HEK293 (cell line): ENCODE results near the gene TAGLN2.

Source experiments
- CTCF ChIA-PET: fragments of 350-600 bp; formaldehyde crosslinking; extraction: SDS; loops from one replicate; lab custom pipeline; 2021; ENCODE audit warnings: antibody characterized with exemption; lab: Yijun Ruan, JAX
- POLR2A ChIA-PET: fragments of 300-600 bp; formaldehyde crosslinking; extraction: SDS; loops from one replicate; lab custom pipeline; 2020; ENCODE audit warnings: antibody characterized with exemption, inconsistent platforms; lab: Yijun Ruan, JAX
- H3K27ac ChIP-seq: fragments of 200-500 bp; sonication (Bioruptor generic); 2 replicates; pipeline ENCODE4 v1.5.1; 2014; ENCODE audit warnings: low read depth, low read length, control low read depth, inconsistent platforms; ENCODE audit errors: extremely low read depth
- H3K36me3 ChIP-seq, 2 experiments: fragments of 200-500 bp in 1 of 2; sonication (Bioruptor generic) in 1 of 2; 1 replicate in 1 of 2; 2 replicates in 1 of 2; pipeline ENCODE4 v1.5.1; 2014 to 2017; ENCODE audit warnings: inconsistent platforms in 2 of 2, low read length in 2 of 2; ENCODE audit not compliant: control insufficient read depth in 2 of 2, insufficient read depth in 1 of 2
- H3K4me1 ChIP-seq: fragments of 200-500 bp; sonication (Bioruptor generic); 2 replicates; pipeline ENCODE4 v1.5.1; 2014; ENCODE audit warnings: mild to moderate bottlenecking, low read length, inconsistent platforms; ENCODE audit not compliant: control insufficient read depth, insufficient read depth
- H3K4me3 ChIP-seq: 2 replicates; pipeline ENCODE4 v1.5.1; 2011; ENCODE audit warnings: low read depth, mild to moderate bottlenecking, control low read depth, low read length, moderate library complexity
- H3K9me3 ChIP-seq: fragments of 200-500 bp; sonication (Bioruptor generic); 2 replicates; pipeline ENCODE4 v1.5.1; 2014; ENCODE audit warnings: low read depth, low read length, inconsistent platforms; ENCODE audit not compliant: control insufficient read depth, insufficient read depth
- EGR2 ChIP-seq: fragments of 450-650 bp; formaldehyde crosslinking; IDR thresholded peaks from 2 replicates; pipeline ENCODE4 v1.5.1; 2016; ENCODE audit warnings: low read depth, missing biosample characterization, missing genetic modification characterization
- GLI4 ChIP-seq: fragments of 450-650 bp; formaldehyde crosslinking; IDR thresholded peaks from 2 replicates; pipeline ENCODE4 v1.5.1; 2016; ENCODE audit warnings: missing biosample characterization, missing genetic modification characterization
- IKZF3 ChIP-seq: fragments of 450-650 bp; IDR thresholded peaks from 2 replicates; pipeline ENCODE4 v1.5.0; 2018; ENCODE audit warnings: missing biosample characterization, mild to moderate bottlenecking, missing genetic modification characterization, moderate library complexity
- SCRT1 ChIP-seq: fragments of 450-650 bp; formaldehyde crosslinking; IDR thresholded peaks from 2 replicates; pipeline ENCODE4 v1.5.1; 2016; ENCODE audit warnings: missing biosample characterization, missing genetic modification characterization, borderline replicate concordance
- SCRT2 ChIP-seq: fragments of 450-650 bp; formaldehyde crosslinking; IDR thresholded peaks from 2 replicates; pipeline ENCODE4 v1.5.1; 2016; ENCODE audit warnings: missing biosample characterization, missing genetic modification characterization
- SP3 ChIP-seq: fragments of 450-650 bp; formaldehyde crosslinking; IDR thresholded peaks from 2 replicates; pipeline ENCODE4 v1.5.1; 2016; ENCODE audit warnings: missing biosample characterization, missing genetic modification characterization
- ZFHX2 ChIP-seq: fragments of 450-650 bp; formaldehyde crosslinking; conservative IDR thresholded peaks from 2 replicates; pipeline ENCODE4 v1.5.1; 2016; ENCODE audit warnings: missing biosample characterization, missing genetic modification characterization
- ZIC2 ChIP-seq: fragments of 450-650 bp; formaldehyde crosslinking; IDR thresholded peaks from 2 replicates; pipeline ENCODE4 v1.5.1; 2016; ENCODE audit warnings: missing biosample characterization, missing genetic modification characterization
- ZNF335 ChIP-seq: fragments of 450-650 bp; formaldehyde crosslinking; conservative IDR thresholded peaks from 2 replicates; pipeline ENCODE4 v1.5.1; 2016; ENCODE audit warnings: missing biosample characterization, missing genetic modification characterization
- ZNF37A ChIP-seq: fragments of 450-650 bp; IDR thresholded peaks from 2 replicates; pipeline ENCODE4 v1.5.1; 2018; ENCODE audit warnings: missing biosample characterization, missing genetic modification characterization
- ZNF560 ChIP-seq: fragments of 450-650 bp; formaldehyde crosslinking; IDR thresholded peaks from 2 replicates; pipeline ENCODE4 v1.5.1; 2017; ENCODE audit warnings: missing biosample characterization, missing genetic modification characterization, borderline replicate concordance
- ZNF621 ChIP-seq: fragments of 450-650 bp; formaldehyde crosslinking; IDR thresholded peaks from 2 replicates; pipeline ENCODE4 v1.5.1; 2017; ENCODE audit warnings: missing biosample characterization, missing genetic modification characterization
- ZNF660 ChIP-seq: fragments of 450-650 bp; IDR thresholded peaks from 2 replicates; pipeline ENCODE4 v1.5.1; 2018; ENCODE audit warnings: missing biosample characterization, mild to moderate bottlenecking, missing genetic modification characterization
- ZNF707 ChIP-seq: fragments of 450-650 bp; formaldehyde crosslinking; IDR thresholded peaks from 2 replicates; pipeline ENCODE4 v1.5.1; 2016; ENCODE audit warnings: missing biosample characterization, missing genetic modification characterization
- ZNF76 ChIP-seq: fragments of 450-650 bp; formaldehyde crosslinking; IDR thresholded peaks from 2 replicates; pipeline ENCODE4; 2016; ENCODE audit warnings: low read depth, missing biosample characterization, missing genetic modification characterization, borderline replicate concordance
- ZNF792 ChIP-seq: fragments of 450-650 bp; formaldehyde crosslinking; IDR thresholded peaks from 2 replicates; pipeline ENCODE4 v1.5.1; 2016; ENCODE audit warnings: missing biosample characterization, missing genetic modification characterization
- ZNF837 ChIP-seq: fragments of 450-650 bp; formaldehyde crosslinking; IDR thresholded peaks from 2 replicates; pipeline ENCODE4 v1.5.1; 2016; ENCODE audit warnings: missing biosample characterization, missing genetic modification characterization
- ZSCAN30 ChIP-seq: fragments of 450-650 bp; IDR thresholded peaks from 2 replicates; pipeline ENCODE4 v1.5.1; 2018; ENCODE audit warnings: missing biosample characterization, mild to moderate bottlenecking, missing genetic modification characterization, moderate library complexity
- TF ChIP-seq, protein P1 (sequence below): fragments of 450-650 bp; formaldehyde crosslinking; IDR thresholded peaks from 2 replicates; pipeline ENCODE4 v1.5.1; 2016; ENCODE audit warnings: missing biosample characterization, missing genetic modification characterization, borderline replicate concordance
- TF ChIP-seq, protein P2 (sequence below): fragments of 450-650 bp; formaldehyde crosslinking; IDR thresholded peaks from 2 replicates; pipeline ENCODE4 v1.5.1; 2016; ENCODE audit warnings: missing biosample characterization, missing genetic modification characterization
- TF ChIP-seq, protein P3 (sequence below): fragments of 450-650 bp; formaldehyde crosslinking; IDR thresholded peaks from 2 replicates; pipeline ENCODE4 v1.5.1; 2016; ENCODE audit warnings: missing biosample characterization, missing genetic modification characterization, borderline replicate concordance

TAGLN2 gene

DNA sequence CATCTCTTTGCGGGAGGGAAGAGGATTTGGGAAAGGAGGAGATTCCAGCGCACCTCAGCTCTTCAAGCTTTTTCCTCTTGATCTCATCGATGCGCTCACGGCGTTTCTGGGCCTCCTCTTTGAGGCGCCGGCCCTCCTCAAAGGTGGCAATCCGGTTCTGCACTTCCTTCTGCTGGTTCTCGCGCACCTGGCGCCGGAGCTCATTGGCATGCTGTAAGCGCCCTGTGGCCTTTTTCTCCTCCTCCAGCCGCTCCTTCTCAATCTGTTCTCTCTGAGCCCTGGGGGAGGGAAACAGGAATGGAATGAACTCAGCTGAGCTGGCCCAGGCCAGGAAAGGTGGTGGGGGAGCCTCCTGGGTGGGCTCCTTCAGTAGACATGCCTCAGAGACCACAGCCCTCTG lies 52.4 kb downstream of the TAGLN2 start:
- no peak overlapping the region for H3K4me3 ChIP-seq
- ChIA-PET POLR2A (no interaction called here), CTCF (interaction anchor here (0.5 to 1.4 kb wide), 4 partner anchors 10 to 73 kb away, joined by 3 to 4 read pairs (median 4); no protein-coding TSS in a partner anchor)
- TF ChIP-seq IKZF3 (tag by site-specific recombination), result no peak
- no peaks in the 10 kb centered on the region for H3K9me3 ChIP-seq
- H3K4me1 ChIP-seq, result no peaks in the 10 kb centered on the region
- no peak overlapping the region for H3K27ac ChIP-seq
- no peaks in the 10 kb centered on the region for H3K36me3 ChIP-seq

DNA sequence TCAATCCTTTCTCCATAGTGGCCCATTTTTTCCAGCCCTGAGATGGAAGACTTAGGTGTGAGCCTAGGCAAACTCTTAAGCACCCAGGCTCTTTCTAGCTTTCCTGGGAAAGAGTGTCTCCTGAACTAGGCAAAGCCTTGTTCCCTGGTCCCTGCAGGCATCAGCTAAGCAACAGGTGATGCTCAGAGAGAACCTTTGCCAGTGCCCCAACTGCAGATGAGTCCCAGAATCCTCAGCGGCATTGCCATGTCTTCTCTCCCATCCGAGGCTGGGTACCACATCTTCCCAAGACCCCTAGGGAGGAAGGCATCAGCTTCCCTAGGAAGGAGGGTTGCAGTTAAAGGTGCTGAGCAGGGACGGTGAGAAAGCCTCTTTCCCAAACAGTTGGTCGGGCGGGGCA lies 54.6 kb downstream of the TAGLN2 start:
- TF ChIP-seq SCRT1, result peak; percentile 61; the same call in 1 of the 2 replicates
- TF ChIP-seq ZNF37A (tag by site-specific recombination), result no peak
- peak; percentile 74 for TF ChIP-seq SCRT2
- CTCF ChIA-PET, result interaction anchor here (0.6 kb wide), 1 partner anchor 502 kb away, joined by 3 read pairs; no protein-coding TSS in a partner anchor
- POLR2A ChIA-PET, result no interaction called here
- H3K4me3 ChIP-seq, result no peak overlapping the region
- H3K9me3 ChIP-seq, result no peaks in the 10 kb centered on the region
- H3K27ac ChIP-seq, result no peak overlapping the region
- no peaks in the 10 kb centered on the region for H3K4me1 ChIP-seq
- no peaks in the 10 kb centered on the region for H3K36me3 ChIP-seq

DNA sequence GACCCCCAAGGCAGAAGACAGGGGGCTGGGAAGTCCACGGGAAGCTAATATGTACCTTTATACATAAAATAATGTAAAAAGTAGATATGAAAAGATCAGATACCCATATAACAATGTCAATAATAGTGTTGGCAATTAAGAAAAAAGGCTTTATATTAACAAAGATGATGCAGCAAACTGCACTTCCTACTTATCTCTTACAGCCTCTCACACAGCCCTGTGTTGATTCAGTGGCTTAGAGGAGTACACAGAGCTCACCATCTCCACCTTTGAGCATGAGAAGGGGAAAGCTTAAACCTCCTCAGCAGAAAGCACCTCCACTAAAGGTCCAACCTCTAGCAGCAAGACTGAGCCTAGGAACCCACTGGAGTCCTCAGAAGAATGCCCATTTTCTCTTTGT lies 55.7 kb downstream of the TAGLN2 start:
- TF ChIP-seq ZNF335 (tag by site-specific recombination) (no peak), ZNF707 (tag by site-specific recombination) (no peak), ZNF621 (tag by site-specific recombination) (no peak), ZNF792 (tag by site-specific recombination) (no peak)
- CTCF ChIA-PET, result interaction anchor here (0.7 kb wide), 1 partner anchor 161 kb away, joined by 3 read pairs; no protein-coding TSS in a partner anchor
- H3K4me3 ChIP-seq, result no peak overlapping the region
- H3K27ac ChIP-seq, result no peak overlapping the region
- no peaks in the 10 kb centered on the region for H3K9me3 ChIP-seq
- H3K4me1 ChIP-seq, result no peaks in the 10 kb centered on the region
- no peaks in the 10 kb centered on the region for H3K36me3 ChIP-seq
- POLR2A ChIA-PET, result no interaction called here

DNA sequence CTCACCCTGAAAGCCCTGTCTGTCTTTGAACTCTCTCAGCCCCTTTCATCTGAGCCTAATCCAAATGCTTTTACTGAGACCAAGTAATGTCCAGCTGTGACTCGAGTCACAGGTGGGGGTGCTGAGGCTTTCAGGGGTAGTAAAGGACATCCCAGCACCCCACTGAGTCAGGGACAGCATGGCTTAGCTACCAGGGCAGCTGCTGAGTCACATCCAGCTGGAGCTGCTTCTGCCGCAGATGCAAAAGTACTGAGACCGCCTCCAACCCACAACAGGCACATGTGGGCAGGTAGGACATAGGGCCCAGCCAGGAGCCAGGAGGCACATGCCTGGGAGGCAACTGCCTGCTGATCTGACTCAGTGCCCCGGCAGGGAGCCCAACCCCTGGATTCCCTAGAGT lies 56.1 kb downstream of the TAGLN2 start:
- ChIA-PET POLR2A (no interaction called here), CTCF (interaction anchor here (0.7 kb wide), 2 partner anchors 21 to 162 kb away, joined by 3 read pairs; no protein-coding TSS in a partner anchor)
- Histone ChIP-seq H3K9me3 (no peaks in the 10 kb centered on the region), H3K36me3 (no peaks in the 10 kb centered on the region), H3K4me1 (no peaks in the 10 kb centered on the region), H3K4me3 (no peak overlapping the region), H3K27ac (no peak overlapping the region)
- TF ChIP-seq, protein P1, sequence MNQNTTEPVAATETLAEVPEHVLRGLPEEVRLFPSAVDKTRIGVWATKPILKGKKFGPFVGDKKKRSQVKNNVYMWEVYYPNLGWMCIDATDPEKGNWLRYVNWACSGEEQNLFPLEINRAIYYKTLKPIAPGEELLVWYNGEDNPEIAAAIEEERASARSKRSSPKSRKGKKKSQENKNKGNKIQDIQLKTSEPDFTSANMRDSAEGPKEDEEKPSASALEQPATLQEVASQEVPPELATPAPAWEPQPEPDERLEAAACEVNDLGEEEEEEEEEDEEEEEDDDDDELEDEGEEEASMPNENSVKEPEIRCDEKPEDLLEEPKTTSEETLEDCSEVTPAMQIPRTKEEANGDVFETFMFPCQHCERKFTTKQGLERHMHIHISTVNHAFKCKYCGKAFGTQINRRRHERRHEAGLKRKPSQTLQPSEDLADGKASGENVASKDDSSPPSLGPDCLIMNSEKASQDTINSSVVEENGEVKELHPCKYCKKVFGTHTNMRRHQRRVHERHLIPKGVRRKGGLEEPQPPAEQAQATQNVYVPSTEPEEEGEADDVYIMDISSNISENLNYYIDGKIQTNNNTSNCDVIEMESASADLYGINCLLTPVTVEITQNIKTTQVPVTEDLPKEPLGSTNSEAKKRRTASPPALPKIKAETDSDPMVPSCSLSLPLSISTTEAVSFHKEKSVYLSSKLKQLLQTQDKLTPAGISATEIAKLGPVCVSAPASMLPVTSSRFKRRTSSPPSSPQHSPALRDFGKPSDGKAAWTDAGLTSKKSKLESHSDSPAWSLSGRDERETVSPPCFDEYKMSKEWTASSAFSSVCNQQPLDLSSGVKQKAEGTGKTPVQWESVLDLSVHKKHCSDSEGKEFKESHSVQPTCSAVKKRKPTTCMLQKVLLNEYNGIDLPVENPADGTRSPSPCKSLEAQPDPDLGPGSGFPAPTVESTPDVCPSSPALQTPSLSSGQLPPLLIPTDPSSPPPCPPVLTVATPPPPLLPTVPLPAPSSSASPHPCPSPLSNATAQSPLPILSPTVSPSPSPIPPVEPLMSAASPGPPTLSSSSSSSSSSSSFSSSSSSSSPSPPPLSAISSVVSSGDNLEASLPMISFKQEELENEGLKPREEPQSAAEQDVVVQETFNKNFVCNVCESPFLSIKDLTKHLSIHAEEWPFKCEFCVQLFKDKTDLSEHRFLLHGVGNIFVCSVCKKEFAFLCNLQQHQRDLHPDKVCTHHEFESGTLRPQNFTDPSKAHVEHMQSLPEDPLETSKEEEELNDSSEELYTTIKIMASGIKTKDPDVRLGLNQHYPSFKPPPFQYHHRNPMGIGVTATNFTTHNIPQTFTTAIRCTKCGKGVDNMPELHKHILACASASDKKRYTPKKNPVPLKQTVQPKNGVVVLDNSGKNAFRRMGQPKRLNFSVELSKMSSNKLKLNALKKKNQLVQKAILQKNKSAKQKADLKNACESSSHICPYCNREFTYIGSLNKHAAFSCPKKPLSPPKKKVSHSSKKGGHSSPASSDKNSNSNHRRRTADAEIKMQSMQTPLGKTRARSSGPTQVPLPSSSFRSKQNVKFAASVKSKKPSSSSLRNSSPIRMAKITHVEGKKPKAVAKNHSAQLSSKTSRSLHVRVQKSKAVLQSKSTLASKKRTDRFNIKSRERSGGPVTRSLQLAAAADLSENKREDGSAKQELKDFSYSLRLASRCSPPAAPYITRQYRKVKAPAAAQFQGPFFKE (tag by site-specific recombination), result no peak
- TF ChIP-seq, protein P2, sequence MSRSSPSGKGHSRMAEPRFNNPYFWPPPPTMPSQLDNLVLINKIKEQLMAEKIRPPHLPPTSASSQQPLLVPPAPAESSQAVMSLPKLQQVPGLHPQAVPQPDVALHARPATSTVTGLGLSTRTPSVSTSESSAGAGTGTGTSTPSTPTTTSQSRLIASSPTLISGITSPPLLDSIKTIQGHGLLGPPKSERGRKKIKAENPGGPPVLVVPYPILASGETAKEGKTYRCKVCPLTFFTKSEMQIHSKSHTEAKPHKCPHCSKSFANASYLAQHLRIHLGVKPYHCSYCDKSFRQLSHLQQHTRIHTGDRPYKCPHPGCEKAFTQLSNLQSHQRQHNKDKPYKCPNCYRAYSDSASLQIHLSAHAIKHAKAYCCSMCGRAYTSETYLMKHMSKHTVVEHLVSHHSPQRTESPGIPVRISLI (tag by site-specific recombination), result no peak
- TF ChIP-seq, protein P3, sequence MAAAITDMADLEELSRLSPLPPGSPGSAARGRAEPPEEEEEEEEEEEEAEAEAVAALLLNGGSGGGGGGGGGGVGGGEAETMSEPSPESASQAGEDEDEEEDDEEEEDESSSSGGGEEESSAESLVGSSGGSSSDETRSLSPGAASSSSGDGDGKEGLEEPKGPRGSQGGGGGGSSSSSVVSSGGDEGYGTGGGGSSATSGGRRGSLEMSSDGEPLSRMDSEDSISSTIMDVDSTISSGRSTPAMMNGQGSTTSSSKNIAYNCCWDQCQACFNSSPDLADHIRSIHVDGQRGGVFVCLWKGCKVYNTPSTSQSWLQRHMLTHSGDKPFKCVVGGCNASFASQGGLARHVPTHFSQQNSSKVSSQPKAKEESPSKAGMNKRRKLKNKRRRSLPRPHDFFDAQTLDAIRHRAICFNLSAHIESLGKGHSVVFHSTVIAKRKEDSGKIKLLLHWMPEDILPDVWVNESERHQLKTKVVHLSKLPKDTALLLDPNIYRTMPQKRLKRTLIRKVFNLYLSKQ, result no peak
- TF ChIP-seq ZIC2 (tag by site-specific recombination) (peak; percentile 98), ZNF560 (tag by site-specific recombination) (no peak), ZSCAN30 (no peak), ZFHX2 (tag by site-specific recombination) (peak; percentile 45), EGR2 (0 out of 2 replicates have a peak, but pooled peaks have one; percentile 33), GLI4 (tag by site-specific recombination) (no peak), SP3 (no peak), ZNF660 (tag by site-specific recombination) (no peak), ZNF837 (tag by site-specific recombination) (no peak), ZNF76 (no peak)
